Head of caudate nucleus (tissue), 42 donors: Measurements from ENCODE around the gene RALGDS.
A peak's percentile ranks its signal among the peaks of the same experiment; 100 is the strongest.

Experiments
- DNase-seq, 42 donors: peaks; one replicate each; pipeline versions ENCODE4 v3.0.0 to v3.0.0-alpha.2; 2020 to 2021; ENCODE audit warnings: mixed read lengths in 7 of 42
- intact Hi-C: fragments of 100-400 bp; cut with DNase I; formaldehyde crosslinking; loops from one replicate; pipeline ENCODE4 v1.15.0; 2022

The RALGDS gene

GRCh38 chr9:133140606-133141005, 19.6 kb upstream of the RALGDS start:
- intact Hi-C loops: no loop called here

DNA sequence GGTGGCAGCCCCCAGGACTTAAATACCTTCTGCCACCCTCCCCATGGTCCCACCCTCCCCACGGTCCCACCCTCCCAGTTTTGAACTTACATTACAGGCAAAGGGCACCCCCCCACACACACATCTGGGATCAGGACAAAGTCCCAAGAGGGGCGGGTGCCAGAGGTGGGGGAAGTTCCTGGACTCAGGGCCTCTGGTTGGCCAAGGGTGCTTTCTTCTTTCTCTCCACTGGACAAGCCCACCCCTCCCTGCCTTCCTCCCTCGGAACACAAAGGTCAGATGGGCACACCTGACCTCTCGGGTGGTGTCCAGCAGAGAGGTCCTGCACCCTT, 19.1 kb upstream of the RALGDS start:
- peak in 1 of 42 donors; percentile 48 for DNase-seq
- intact Hi-C loops: no loop called here

More at GRCh38 chr9:133140606-133141005, 19.6 kb upstream of the RALGDS start:
- no peak for DNase-seq

- peak in 24 of 42 donors; percentile 49 to 85 (median 71) for DNase-seq
- intact Hi-C loops: no loop called here
Measured at GRCh38 chr9:133139246-133140173, 18.5 kb upstream of the RALGDS start.

- DNase-seq: peak; percentile 79 to 98 (median 92)
Measured at GRCh38 chr9:133137451-133138231, 16.6 kb upstream of the RALGDS start.

GRCh38 chr9:133135146-133135745, 14.2 kb upstream of the RALGDS start:
- peak in 19 of 42 donors; percentile 38 to 90 (median 63) for DNase-seq
- intact Hi-C loops: no loop called here

More at GRCh38 chr9:133137451-133138231, 16.6 kb upstream of the RALGDS start:
- intact Hi-C loops: no loop called here

GRCh38 chr9:133134388-133135145, 13.5 kb upstream of the RALGDS start:
- intact Hi-C loops: no loop called here
- no peak for DNase-seq

DNA sequence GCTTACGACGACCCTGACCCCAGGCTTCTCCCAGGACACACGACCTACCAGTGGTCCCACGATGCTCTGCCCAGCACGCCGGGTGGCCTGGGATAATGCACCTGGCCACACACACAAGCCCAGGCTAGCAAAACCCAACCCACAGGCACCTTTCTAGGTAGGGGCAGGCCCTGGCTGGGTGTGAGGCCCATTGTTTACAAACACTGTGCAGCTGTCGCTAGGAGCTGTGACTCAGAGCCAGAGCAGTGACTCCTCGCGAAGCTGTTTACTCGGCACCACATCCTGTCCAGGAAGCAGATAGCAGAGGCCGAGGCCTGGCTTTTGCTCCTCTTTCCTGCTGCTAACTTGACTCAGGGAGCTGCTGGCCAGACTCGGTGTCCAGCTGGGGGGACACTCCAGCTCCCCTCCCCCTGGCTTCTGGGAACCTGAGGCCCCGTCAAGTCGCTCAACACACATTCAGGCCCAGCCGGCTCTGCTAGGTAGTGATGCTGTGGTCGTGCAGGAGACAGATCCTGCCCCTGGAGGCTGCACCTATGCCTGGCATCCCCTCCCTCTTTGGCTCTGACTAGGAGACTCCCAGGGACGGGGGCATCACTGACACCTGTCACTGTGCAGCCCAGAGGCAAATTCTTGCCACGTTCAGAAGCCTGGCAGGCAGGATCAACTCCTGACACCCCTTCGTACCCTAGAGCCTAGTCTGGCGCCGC, 12.8 kb upstream of the RALGDS start:
- intact Hi-C loops: loop anchor here (1.0 kb wide), 1 partner anchor 15 kb away; no protein-coding TSS in a partner anchor
- DNase-seq: peak in 38 of 42 donors; percentile 58 to 94 (median 82)

DNA sequence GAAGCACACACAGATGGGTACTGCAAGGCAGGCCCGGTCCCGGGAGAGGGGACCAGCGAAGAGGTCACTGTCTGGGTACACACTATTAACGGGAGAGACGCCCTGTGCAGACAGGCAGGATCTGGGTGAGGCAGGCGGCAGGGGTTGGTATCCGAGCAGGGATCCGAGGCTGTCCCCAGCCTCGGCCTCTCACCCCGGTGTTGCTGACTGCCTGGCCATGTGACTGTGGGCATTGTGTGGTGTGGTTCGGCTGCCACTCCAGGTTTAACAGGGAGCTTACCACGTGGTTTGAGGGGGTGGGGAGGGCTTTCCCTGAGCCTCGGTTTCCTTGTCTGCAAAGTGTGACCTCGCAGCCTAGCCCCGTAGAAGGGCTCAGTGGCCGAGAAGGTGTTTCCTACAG, 11.1 kb upstream of the RALGDS start:
- DNase-seq: peak in 13 of 42 donors; percentile 6 to 74 (median 57)
- intact Hi-C loops: no loop called here

GRCh38 chr9:133131506-133131905, 10.5 kb upstream of the RALGDS start:
- intact Hi-C loops: no loop called here
- DNase-seq: no peak

- intact Hi-C loops: no loop called here
- DNase-seq: peak in 1 of 42 donors; percentile 2
Measured at GRCh38 chr9:133130685-133131244, 9.7 kb upstream of the RALGDS start.

GRCh38 chr9:133129001-133129795, 8.2 kb upstream of the RALGDS start:
- intact Hi-C loops: no loop called here
- peak in 13 of 42 donors; percentile 4 to 77 (median 53) for DNase-seq

GRCh38 chr9:133128152-133128551, 7.1 kb upstream of the RALGDS start:
- no peak for DNase-seq
- intact Hi-C loops: no loop called here

DNA sequence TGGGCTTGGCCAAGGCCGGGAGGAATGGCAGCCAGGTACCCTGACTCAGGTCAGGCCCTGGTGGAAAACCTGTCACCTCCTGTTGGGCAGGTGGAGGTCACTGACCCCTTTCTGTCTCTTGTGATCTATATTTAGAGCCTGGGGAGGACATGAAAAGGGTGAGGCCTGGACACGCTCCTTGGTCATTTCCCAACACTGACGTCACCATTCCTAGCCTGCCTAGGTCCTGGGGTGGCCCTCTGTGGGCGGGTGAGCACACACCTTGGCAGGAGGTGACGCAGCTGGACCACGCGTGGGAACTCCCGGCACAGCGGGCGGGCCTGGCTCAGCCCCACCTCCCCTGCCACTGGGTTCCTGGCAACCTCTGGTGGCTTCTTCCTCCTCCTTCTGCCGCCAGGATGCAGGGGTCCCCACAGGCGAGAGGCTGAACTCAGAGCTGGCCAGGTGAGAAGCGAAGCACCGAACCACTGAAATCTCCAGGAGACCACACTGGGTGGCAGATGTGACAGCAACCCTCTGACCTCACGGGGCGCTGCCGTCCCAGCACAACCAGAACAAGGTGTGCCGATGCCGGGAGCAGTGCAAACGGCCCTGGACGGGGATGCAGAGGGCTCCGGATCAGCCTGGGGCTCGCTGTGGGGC, 6.4 kb upstream of the RALGDS start:
- intact Hi-C loops: no loop called here
- DNase-seq: no peak

- intact Hi-C loops: no loop called here
Measured at GRCh38 chr9:133126697-133127339, 5.8 kb upstream of the RALGDS start.

GRCh38 chr9:133125941-133126696, 5.1 kb upstream of the RALGDS start:
- intact Hi-C loops: no loop called here
- DNase-seq: peak in 2 of 42 donors; percentile 51 to 70

More at GRCh38 chr9:133126697-133127339, 5.8 kb upstream of the RALGDS start:
- DNase-seq: no peak
